Uterus (tissue), 4 donors: ENCODE data around the gene BET1L. TPM values are rescaled to one million over a fixed set of nuclear protein-coding genes. Genes with fewer than 3 reads are reported as not detected.

Experiments used
- DNase-seq, 2 donors: peaks; one replicate each; pipeline ENCODE4 v3.0.0-alpha.2; 2019 to 2020
- H3K27ac ChIP-seq, 2 donors: fragments of 200-600 bp; sonication (generic); 1 replicate in 1 of 2; 2 replicates in 1 of 2; pipeline ENCODE4 v1.5.1; 2016 to 2018
- H3K27me3 ChIP-seq, 2 donors: fragments of 200-600 bp; sonication (generic); one replicate each; pipeline ENCODE4 v1.5.1; 2018 to 2019; ENCODE audit warnings: control low read depth in 1 of 2
- H3K36me3 ChIP-seq, 2 donors: fragments of 200-600 bp; sonication (generic); one replicate each; pipeline ENCODE4 v1.5.1; 2019; ENCODE audit warnings: control low read depth in 1 of 2
- H3K4me1 ChIP-seq, 2 donors: fragments of 200-600 bp; sonication (generic); one replicate each; pipeline ENCODE4 v1.5.1; 2018 to 2019; ENCODE audit warnings: control low read depth in 1 of 2
- H3K4me3 ChIP-seq, 2 donors: fragments of 200-600 bp; sonication (generic); 1 replicate in 1 of 2; 2 replicates in 1 of 2; pipeline ENCODE4 v1.5.1; 2018 to 2019; ENCODE audit warnings: mild to moderate bottlenecking in 1 of 2
- H3K9me3 ChIP-seq, 2 donors: fragments of 200-600 bp; sonication (generic); one replicate each; pipeline ENCODE4 v1.5.1; 2019; ENCODE audit warnings: control low read depth in 1 of 2
- POLR2A ChIP-seq, 2 donors: fragments of 450-650 bp; IDR thresholded peaks; one replicate each; pipeline ENCODE4 v1.6.1; 2016; ENCODE audit warnings: antibody characterized with exemption in 2 of 2, mild to moderate bottlenecking in 1 of 2, moderate library complexity in 1 of 2
- intact Hi-C: fragments of 100-400 bp; cut with DNase I; formaldehyde crosslinking; loops from one replicate; pipeline ENCODE4 v1.15.1; 2023; ENCODE audit warnings: low total_unique reads
- total RNA-seq, 4 donors: library from RNA; depleted of rRNA in 3 of 4; stranded (reverse); fragments of >200 nt in 3 of 4; gene quantifications; one replicate each; pipeline versions ENCODE4 v1.1.0 to v1.2.4, GENCODE V29; 2014 to 2023
- TF ChIP-seq, protein P1 (sequence below), 4 experiments: fragments of 200-600 bp in 2 of 4; fragments of 450-650 bp in 2 of 4; sonication (generic) in 2 of 4; IDR thresholded peaks; one replicate each; pipeline ENCODE4 v1.5.1; 2016 to 2019; ENCODE audit warnings: antibody characterized with exemption in 4 of 4, mild to moderate bottlenecking in 2 of 4, moderate library complexity in 1 of 4
- donor health status: DM: yes; HTN: yes; CAD: no.

The BET1L gene
- total RNA-seq, 4 donors from 2014 or later: 8.7 to 57.8 (median 15.0) TPM

DNA sequence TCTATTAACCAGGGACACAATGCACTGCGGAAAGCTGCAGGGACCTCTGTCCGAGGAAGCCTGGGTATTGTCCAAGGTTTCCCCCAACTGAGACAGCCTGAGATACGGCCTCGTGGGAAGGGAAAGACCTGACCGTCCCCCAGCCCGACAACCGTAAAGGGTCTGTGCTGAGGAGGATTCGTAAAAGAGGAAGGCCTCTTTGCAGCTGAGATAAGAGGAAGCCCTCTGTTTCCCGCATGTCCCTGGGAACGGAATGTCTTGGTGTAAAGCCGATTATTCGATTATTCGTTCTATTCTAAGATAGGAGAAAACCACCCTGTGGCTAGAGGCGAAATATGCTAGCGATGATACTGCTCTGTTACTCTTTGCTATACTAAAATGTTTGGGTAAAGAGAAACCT is 5.2 kb downstream of the BET1L start:
- H3K27ac ChIP-seq: no peak overlapping the region
- no peaks in the 10 kb centered on the region for H3K27me3 ChIP-seq
- TF ChIP-seq, protein P1, sequence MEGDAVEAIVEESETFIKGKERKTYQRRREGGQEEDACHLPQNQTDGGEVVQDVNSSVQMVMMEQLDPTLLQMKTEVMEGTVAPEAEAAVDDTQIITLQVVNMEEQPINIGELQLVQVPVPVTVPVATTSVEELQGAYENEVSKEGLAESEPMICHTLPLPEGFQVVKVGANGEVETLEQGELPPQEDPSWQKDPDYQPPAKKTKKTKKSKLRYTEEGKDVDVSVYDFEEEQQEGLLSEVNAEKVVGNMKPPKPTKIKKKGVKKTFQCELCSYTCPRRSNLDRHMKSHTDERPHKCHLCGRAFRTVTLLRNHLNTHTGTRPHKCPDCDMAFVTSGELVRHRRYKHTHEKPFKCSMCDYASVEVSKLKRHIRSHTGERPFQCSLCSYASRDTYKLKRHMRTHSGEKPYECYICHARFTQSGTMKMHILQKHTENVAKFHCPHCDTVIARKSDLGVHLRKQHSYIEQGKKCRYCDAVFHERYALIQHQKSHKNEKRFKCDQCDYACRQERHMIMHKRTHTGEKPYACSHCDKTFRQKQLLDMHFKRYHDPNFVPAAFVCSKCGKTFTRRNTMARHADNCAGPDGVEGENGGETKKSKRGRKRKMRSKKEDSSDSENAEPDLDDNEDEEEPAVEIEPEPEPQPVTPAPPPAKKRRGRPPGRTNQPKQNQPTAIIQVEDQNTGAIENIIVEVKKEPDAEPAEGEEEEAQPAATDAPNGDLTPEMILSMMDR (IDR thresholded peaks at IDR 0.05): no peak
- TF ChIP-seq POLR2A (IDR thresholded peaks at IDR 0.05): no peak
- H3K9me3 ChIP-seq: no peaks in the 10 kb centered on the region
- H3K4me1 ChIP-seq: peaks cover 5 to 11% of the 10 kb centered on the region in 2 donors
- no peaks in the 10 kb centered on the region for H3K36me3 ChIP-seq
- no peak overlapping the region for H3K4me3 ChIP-seq
- peak in 1 of 2 donors; percentile 8 for DNase-seq
- intact Hi-C loops: loop anchor here (10.0 kb wide), 1 partner anchor 173 kb away; no protein-coding TSS in a partner anchor

DNA sequence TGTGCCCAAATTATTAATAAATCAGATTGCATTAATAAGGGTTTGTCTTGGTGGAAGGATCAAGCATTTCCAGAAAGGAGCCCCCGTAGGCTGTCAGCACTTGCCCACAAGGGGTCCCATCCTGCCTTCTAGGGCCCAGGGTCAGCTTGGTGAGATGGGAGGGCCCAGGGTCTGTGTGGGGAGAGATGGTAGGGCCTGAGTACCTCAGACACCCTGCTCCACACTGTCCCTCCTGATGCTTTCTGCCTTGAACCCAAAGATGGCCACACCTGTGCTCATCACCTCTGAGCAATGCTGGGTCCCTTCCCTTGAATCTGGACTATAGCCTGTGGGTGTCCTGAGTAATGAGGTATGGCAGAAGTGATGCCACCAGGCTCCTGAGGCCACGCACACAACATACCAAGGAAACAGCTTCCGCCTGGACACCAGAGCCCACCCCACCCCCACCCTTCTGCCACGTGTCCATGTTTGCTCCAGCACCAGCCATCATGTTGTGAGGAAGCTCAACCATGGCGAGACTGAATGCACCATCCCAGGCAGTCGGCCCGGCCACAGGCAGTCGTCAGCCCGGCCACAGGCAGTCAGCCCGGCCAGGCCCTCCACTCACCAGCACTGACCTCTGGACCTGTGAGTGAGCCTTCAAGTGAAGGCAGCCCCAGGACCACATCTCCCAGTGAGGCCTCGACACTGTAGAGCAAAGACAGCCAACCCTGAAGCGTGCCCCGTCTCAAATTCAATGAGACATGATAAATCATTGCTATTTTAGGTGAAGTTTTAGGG is 6.8 kb downstream of the BET1L start:
- no peak overlapping the region for H3K27ac ChIP-seq
- no peaks in the 10 kb centered on the region for H3K27me3 ChIP-seq
- peaks cover 1% of the 10 kb centered on the region in 2 donors for H3K4me1 ChIP-seq
- H3K36me3 ChIP-seq: no peaks in the 10 kb centered on the region
- intact Hi-C loops: loop anchor here (10.0 kb wide), 1 partner anchor 174 kb away; no protein-coding TSS in a partner anchor
- H3K9me3 ChIP-seq: no peaks in the 10 kb centered on the region
- DNase-seq: no peak
- no peak for TF ChIP-seq POLR2A (IDR thresholded peaks at IDR 0.05)
- TF ChIP-seq, protein P1 (IDR thresholded peaks at IDR 0.05): no peak
- no peak overlapping the region for H3K4me3 ChIP-seq

DNA sequence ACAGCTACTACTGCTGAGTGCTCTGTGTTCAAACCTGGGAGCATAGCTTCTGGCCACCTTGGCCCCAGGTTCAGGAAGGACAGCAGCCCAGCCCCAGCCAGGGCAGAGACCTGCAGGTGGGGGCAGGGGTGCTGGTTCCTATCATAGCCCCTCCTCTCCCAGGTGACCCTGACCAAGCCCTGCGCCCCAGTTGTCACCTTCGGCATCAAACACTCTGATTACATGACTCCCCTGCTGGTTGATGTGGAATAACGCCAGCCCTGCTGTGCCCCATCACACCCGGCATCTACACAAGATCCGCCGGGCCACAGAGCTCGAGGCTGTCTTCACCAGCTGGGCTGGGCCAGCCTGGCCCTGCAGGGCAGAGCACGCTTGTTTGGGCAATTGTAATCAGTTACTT is 7.4 kb downstream of the BET1L start:
- TF ChIP-seq, protein P1 (IDR thresholded peaks at IDR 0.05): no peak
- no peak for TF ChIP-seq POLR2A (IDR thresholded peaks at IDR 0.05)
- H3K4me3 ChIP-seq: no peak overlapping the region
- no peak for DNase-seq
- no peaks in the 10 kb centered on the region for H3K36me3 ChIP-seq
- no peaks in the 10 kb centered on the region for H3K4me1 ChIP-seq
- H3K27me3 ChIP-seq: no peaks in the 10 kb centered on the region
- no peaks in the 10 kb centered on the region for H3K9me3 ChIP-seq
- intact Hi-C loops: loop anchor here (10.0 kb wide), 1 partner anchor 175 kb away; no protein-coding TSS in a partner anchor
- no peak overlapping the region for H3K27ac ChIP-seq

GRCh38 chr11:199004-199581 is 8.1 kb downstream of the BET1L start:
- no peak overlapping the region for H3K4me3 ChIP-seq
- TF ChIP-seq, protein P1 (IDR thresholded peaks at IDR 0.05): no peak
- TF ChIP-seq POLR2A (IDR thresholded peaks at IDR 0.05): no peak
- H3K27me3 ChIP-seq: no peaks in the 10 kb centered on the region
- DNase-seq: no peak
- H3K36me3 ChIP-seq: no peaks in the 10 kb centered on the region
- intact Hi-C loops: no loop called here
- no peaks in the 10 kb centered on the region for H3K9me3 ChIP-seq
- no peaks in the 10 kb centered on the region for H3K4me1 ChIP-seq
- H3K27ac ChIP-seq: no peak overlapping the region

- intact Hi-C loops: no loop called here
- H3K27ac ChIP-seq: no peak overlapping the region
- no peak for DNase-seq
- H3K4me3 ChIP-seq: no peak overlapping the region
- TF ChIP-seq POLR2A (IDR thresholded peaks at IDR 0.05): no peak
- TF ChIP-seq, protein P1 (IDR thresholded peaks at IDR 0.05): no peak
- H3K4me1 ChIP-seq: no peaks in the 10 kb centered on the region
- H3K36me3 ChIP-seq: no peaks in the 10 kb centered on the region
- no peaks in the 10 kb centered on the region for H3K27me3 ChIP-seq
- H3K9me3 ChIP-seq: no peaks in the 10 kb centered on the region
These were observed 8.9 kb downstream of the BET1L start for GRCh38 chr11:198236-198806.
